ENCODE results near the gene MAN1B1.
A peak's percentile ranks its signal among the peaks of the same experiment; 100 is the strongest.
"Not testable (repeated sequence)": the region's sequence is repeated elsewhere in the genome, so short reads cannot be mapped to it uniquely, and the experiment has no call there.

The MAN1B1 gene

GRCh38 chr9:137112564-137113384 is 26.0 kb downstream of the MAN1B1 start:
- Histone ChIP-seq H3K27me3 (ENCODE audit: control insufficient read depth, insufficient read depth, low read length) (peaks cover 22% of the 10 kb centered on the region), H3K36me3 (ENCODE audit: control insufficient read depth, insufficient read depth, low read length) (peaks cover 14% of the 10 kb centered on the region), H3K9ac (ENCODE audit: low read depth, low read length) (no peak overlapping the region), H3K4me3 (ENCODE audit: low read depth, low read length) (no peak overlapping the region), H3K9me3 (ENCODE audit: control insufficient read depth, insufficient read depth, low read length) (no peaks in the 10 kb centered on the region), H3K4me1 (ENCODE audit: control insufficient read depth, insufficient read depth, low read length) (no peaks in the 10 kb centered on the region)

- H3K36me3 ChIP-seq (ENCODE audit: control insufficient read depth, insufficient read depth, low read length), result peaks cover 7% of the 10 kb centered on the region
- H3K9me3 ChIP-seq (ENCODE audit: control insufficient read depth, insufficient read depth, low read length), result no peaks in the 10 kb centered on the region
- H3K27me3 ChIP-seq (ENCODE audit: control insufficient read depth, insufficient read depth, low read length), result peaks cover 22% of the 10 kb centered on the region
- H3K9ac ChIP-seq (ENCODE audit: low read depth, low read length), result no peak overlapping the region
- no peak overlapping the region for H3K4me3 ChIP-seq (ENCODE audit: low read depth, low read length)
- H3K4me1 ChIP-seq (ENCODE audit: control insufficient read depth, insufficient read depth, low read length), result no peaks in the 10 kb centered on the region
Measured at GRCh38 chr9:137113385-137114159, 26.8 kb downstream of the MAN1B1 start.

- Histone ChIP-seq H3K4me3 (ENCODE audit: low read depth, low read length) (no peak overlapping the region), H3K9me3 (ENCODE audit: control insufficient read depth, insufficient read depth, low read length) (no peaks in the 10 kb centered on the region), H3K36me3 (ENCODE audit: control insufficient read depth, insufficient read depth, low read length) (peaks cover 2% of the 10 kb centered on the region), H3K4me1 (ENCODE audit: control insufficient read depth, insufficient read depth, low read length) (no peaks in the 10 kb centered on the region), H3K9ac (ENCODE audit: low read depth, low read length) (no peak overlapping the region), H3K27me3 (ENCODE audit: control insufficient read depth, insufficient read depth, low read length) (peaks cover 22% of the 10 kb centered on the region)
Measured at GRCh38 chr9:137114220-137114612, 27.4 kb downstream of the MAN1B1 start.

GRCh38 chr9:137114613-137115393 is 28.0 kb downstream of the MAN1B1 start, which contains the start of gene DPP7:
TSS of gene DPP7 (minus strand) at chr9:137114733. CDS start at chr9:137114713, 20 bp downstream.
- H3K27me3 ChIP-seq (ENCODE audit: control insufficient read depth, insufficient read depth, low read length), result peaks cover 22% of the 10 kb centered on the region
- no peaks in the 10 kb centered on the region for H3K36me3 ChIP-seq (ENCODE audit: control insufficient read depth, insufficient read depth, low read length)
- H3K4me3 ChIP-seq (ENCODE audit: low read depth, low read length), result peak within 1 kb of the TSS; percentile 22
- no peaks in the 10 kb centered on the region for H3K9me3 ChIP-seq (ENCODE audit: control insufficient read depth, insufficient read depth, low read length)
- H3K4me1 ChIP-seq (ENCODE audit: control insufficient read depth, insufficient read depth, low read length), result no peaks in the 10 kb centered on the region
- no peak within 1 kb of the TSS for H3K9ac ChIP-seq (ENCODE audit: low read depth, low read length)

- Histone ChIP-seq H3K27me3 (ENCODE audit: control insufficient read depth, insufficient read depth, low read length) (peaks cover 22% of the 10 kb centered on the region), H3K9ac (ENCODE audit: low read depth, low read length) (no peak overlapping the region), H3K4me3 (ENCODE audit: low read depth, low read length) (no peak overlapping the region), H3K36me3 (ENCODE audit: control insufficient read depth, insufficient read depth, low read length) (no peaks in the 10 kb centered on the region), H3K4me1 (ENCODE audit: control insufficient read depth, insufficient read depth, low read length) (no peaks in the 10 kb centered on the region), H3K9me3 (ENCODE audit: control insufficient read depth, insufficient read depth, low read length) (no peaks in the 10 kb centered on the region)
Measured at GRCh38 chr9:137115394-137116026, 28.7 kb downstream of the MAN1B1 start.

GRCh38 chr9:137116027-137116507 is 29.3 kb downstream of the MAN1B1 start:
- Histone ChIP-seq H3K4me1 (ENCODE audit: control insufficient read depth, insufficient read depth, low read length) (no peaks in the 10 kb centered on the region), H3K27me3 (ENCODE audit: control insufficient read depth, insufficient read depth, low read length) (peaks cover 22% of the 10 kb centered on the region)

GRCh38 chr9:137116728-137117127 is 29.9 kb downstream of the MAN1B1 start:
- Histone ChIP-seq H3K36me3 (ENCODE audit: control insufficient read depth, insufficient read depth, low read length) (no peaks in the 10 kb centered on the region), H3K4me3 (ENCODE audit: low read depth, low read length) (no peak overlapping the region), H3K4me1 (ENCODE audit: control insufficient read depth, insufficient read depth, low read length) (no peaks in the 10 kb centered on the region), H3K9me3 (ENCODE audit: control insufficient read depth, insufficient read depth, low read length) (no peaks in the 10 kb centered on the region), H3K27me3 (ENCODE audit: control insufficient read depth, insufficient read depth, low read length) (peaks cover 22% of the 10 kb centered on the region), H3K9ac (ENCODE audit: low read depth, low read length) (no peak overlapping the region)

More at GRCh38 chr9:137116027-137116507, 29.3 kb downstream of the MAN1B1 start:
- Histone ChIP-seq H3K9me3 (ENCODE audit: control insufficient read depth, insufficient read depth, low read length) (no peaks in the 10 kb centered on the region), H3K4me3 (ENCODE audit: low read depth, low read length) (no peak overlapping the region), H3K36me3 (ENCODE audit: control insufficient read depth, insufficient read depth, low read length) (no peaks in the 10 kb centered on the region), H3K9ac (ENCODE audit: low read depth, low read length) (no peak overlapping the region)

GRCh38 chr9:137117269-137117731 is 30.5 kb downstream of the MAN1B1 start:
- Histone ChIP-seq H3K9ac (ENCODE audit: low read depth, low read length) (no peak overlapping the region), H3K36me3 (ENCODE audit: control insufficient read depth, insufficient read depth, low read length) (no peaks in the 10 kb centered on the region), H3K4me3 (ENCODE audit: low read depth, low read length) (no peak overlapping the region), H3K9me3 (ENCODE audit: control insufficient read depth, insufficient read depth, low read length) (no peaks in the 10 kb centered on the region), H3K27me3 (ENCODE audit: control insufficient read depth, insufficient read depth, low read length) (peaks cover 22% of the 10 kb centered on the region), H3K4me1 (ENCODE audit: control insufficient read depth, insufficient read depth, low read length) (no peaks in the 10 kb centered on the region)

- not testable (repeated sequence) for H3K4me1 ChIP-seq (ENCODE audit: control insufficient read depth, insufficient read depth, low read length); H3K4me3 ChIP-seq (ENCODE audit: low read depth, low read length); H3K36me3 ChIP-seq (ENCODE audit: control insufficient read depth, insufficient read depth, low read length); H3K9me3 ChIP-seq (ENCODE audit: control insufficient read depth, insufficient read depth, low read length); H3K9ac ChIP-seq (ENCODE audit: low read depth, low read length)
- peaks cover 20% of the 10 kb centered on the region for H3K27me3 ChIP-seq (ENCODE audit: control insufficient read depth, insufficient read depth, low read length)
Measured at GRCh38 chr9:137118092-137118603, 31.4 kb downstream of the MAN1B1 start.

- not testable (repeated sequence) for H3K4me1 ChIP-seq (ENCODE audit: control insufficient read depth, insufficient read depth, low read length); H3K4me3 ChIP-seq (ENCODE audit: low read depth, low read length); H3K9ac ChIP-seq (ENCODE audit: low read depth, low read length)
Measured at GRCh38 chr9:137121927-137122795, 35.4 kb downstream of the MAN1B1 start.

More at GRCh38 chr9:137121927-137122795, 35.4 kb downstream of the MAN1B1 start:
- not testable (repeated sequence) for H3K9me3 ChIP-seq (ENCODE audit: control insufficient read depth, insufficient read depth, low read length); H3K27me3 ChIP-seq (ENCODE audit: control insufficient read depth, insufficient read depth, low read length); H3K36me3 ChIP-seq (ENCODE audit: control insufficient read depth, insufficient read depth, low read length)
